Measurements from ENCODE around the gene IL1RAPL2.

- TF ChIP-seq, protein P1, sequence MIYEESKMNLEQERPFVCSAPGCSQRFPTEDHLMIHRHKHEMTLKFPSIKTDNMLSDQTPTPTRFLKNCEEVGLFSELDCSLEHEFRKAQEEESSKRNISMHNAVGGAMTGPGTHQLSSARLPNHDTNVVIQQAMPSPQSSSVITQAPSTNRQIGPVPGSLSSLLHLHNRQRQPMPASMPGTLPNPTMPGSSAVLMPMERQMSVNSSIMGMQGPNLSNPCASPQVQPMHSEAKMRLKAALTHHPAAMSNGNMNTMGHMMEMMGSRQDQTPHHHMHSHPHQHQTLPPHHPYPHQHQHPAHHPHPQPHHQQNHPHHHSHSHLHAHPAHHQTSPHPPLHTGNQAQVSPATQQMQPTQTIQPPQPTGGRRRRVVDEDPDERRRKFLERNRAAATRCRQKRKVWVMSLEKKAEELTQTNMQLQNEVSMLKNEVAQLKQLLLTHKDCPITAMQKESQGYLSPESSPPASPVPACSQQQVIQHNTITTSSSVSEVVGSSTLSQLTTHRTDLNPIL (CRISPR knock-in tag; IDR thresholded peaks at IDR 0.05; ENCODE audit: low read depth) = no peak
- TF ChIP-seq RARB (CRISPR knock-in tag; IDR thresholded peaks at IDR 0.05) (no peak), ZC3H10 (CRISPR knock-in tag; IDR thresholded peaks at IDR 0.05) (no peak), ISL1 (CRISPR knock-in tag; IDR thresholded peaks at IDR 0.05) (no peak), ZNF8 (CRISPR knock-in tag; IDR thresholded peaks at IDR 0.05) (no peak)
Measured at GRCh38 chrX:105758754-105759153, 1192.8 kb downstream of the IL1RAPL2 start.
